Testis (tissue), 3 donors: Measurements from ENCODE around the gene SERGEF. TPM values are rescaled to one million over a fixed set of nuclear protein-coding genes. Genes with fewer than 3 reads are reported as not detected.
A peak's percentile ranks its signal among the peaks of the same experiment; 100 is the strongest.

Source experiments
- DNase-seq: peaks from one replicate; pipeline ENCODE4 v3.0.0-alpha.2; 2019
- H3K27ac ChIP-seq, 2 donors: fragments of 200-600 bp; sonication (generic); one replicate each; pipeline ENCODE4 v1.5.1; 2019
- H3K27me3 ChIP-seq: fragments of 200-600 bp; sonication (generic); one replicate; pipeline ENCODE4 v1.5.1; 2019
- H3K36me3 ChIP-seq: fragments of 200-600 bp; sonication (generic); one replicate; pipeline ENCODE4 v1.5.1; 2017; ENCODE audit warnings: low read depth; ENCODE audit errors: missing control alignments
- H3K4me1 ChIP-seq: fragments of 200-600 bp; sonication (generic); one replicate; pipeline ENCODE4 v1.5.1; 2019
- H3K4me3 ChIP-seq, 2 donors: fragments of 200-600 bp; sonication (generic); one replicate each; pipeline ENCODE4 v1.5.1; 2017 to 2019
- H3K9me3 ChIP-seq: fragments of 200-600 bp; sonication (generic); one replicate; pipeline ENCODE4 v1.5.1; 2017
- CTCF ChIP-seq, 3 experiments: fragments of 450-650 bp in 2 of 3; fragments of 200-600 bp in 1 of 3; sonication (generic) in 1 of 3; IDR thresholded peaks; one replicate each; pipeline ENCODE4 v1.5.1; 2016 to 2019; ENCODE audit warnings: antibody characterized with exemption in 3 of 3, mild to moderate bottlenecking in 2 of 3, moderate library complexity in 1 of 3
- POLR2A ChIP-seq: fragments of 450-650 bp; IDR thresholded peaks from one replicate; pipeline ENCODE4 v1.6.1; 2017; ENCODE audit warnings: antibody characterized with exemption, mild to moderate bottlenecking, moderate library complexity
- WGBS, 2 donors: methylation state at CpG; one replicate each; pipeline ENCODE4 v1.1.5; 2018; 5-methylcytosine and 5-hydroxymethylcytosine counted together
- intact Hi-C: fragments of 100-400 bp; cut with DNase I; formaldehyde crosslinking; loops from one replicate; pipeline ENCODE4 v1.15.1; 2023; ENCODE audit warnings: low total_unique reads
- polyA plus RNA-seq: library from polyadenylated mRNA; stranded (reverse); fragments of 350-450 nt; fragmentation: Illumina TruSeq; extraction: RNeasy Lipid Tissue Mini Kit (QIAGEN cat#74804); gene quantifications from one replicate; pipeline ENCODE4 v1.2.3, GENCODE V29; 2014; ENCODE audit warnings: low read depth, low replicate concordance; ENCODE audit not compliant: insufficient read depth
- total RNA-seq, 2 donors: library from RNA; depleted of rRNA; stranded (reverse); fragments of >200 nt; gene quantifications; one replicate each; pipeline ENCODE4 v1.2.3, GENCODE V29; 2016

SERGEF gene
- total and polyA plus RNA-seq, 3 donors from 2014 or later: 12.5 to 37.5 (median 23.1) TPM

- intact Hi-C loops: loop anchor here (10.0 kb wide), 1 partner anchor 244 kb away; the partner anchor contains the start of gene KCNC1
- 65 to 68% methylated on average over 5 of the region's 5 CpGs for WGBS, 2 donors
- no peaks in the 10 kb centered on the region for H3K36me3 ChIP-seq
Measured at GRCh38 chr11:17978553-17979287, 34.1 kb downstream of the SERGEF start.

GRCh38 chr11:17976651-17977050 lies 36.2 kb downstream of the SERGEF start:
- H3K27ac ChIP-seq: no peak overlapping the region
- no peak for DNase-seq
- TF ChIP-seq CTCF (IDR thresholded peaks at IDR 0.05): no peak
- 67 to 90% methylated on average over 1 of the region's 1 CpG for WGBS, 2 donors
- H3K9me3 ChIP-seq: no peaks in the 10 kb centered on the region
- intact Hi-C loops: loop anchor here (10.0 kb wide), 1 partner anchor 242 kb away; the partner anchor contains the start of gene KCNC1
- no peaks in the 10 kb centered on the region for H3K27me3 ChIP-seq
- H3K4me3 ChIP-seq: no peak overlapping the region
- H3K36me3 ChIP-seq: no peaks in the 10 kb centered on the region
- no peaks in the 10 kb centered on the region for H3K4me1 ChIP-seq

More at GRCh38 chr11:17978553-17979287, 34.1 kb downstream of the SERGEF start:
- peak; percentile 66 for DNase-seq
- no peaks in the 10 kb centered on the region for H3K9me3 ChIP-seq
- H3K4me3 ChIP-seq: no peak overlapping the region
- no peak overlapping the region for H3K27ac ChIP-seq
- no peaks in the 10 kb centered on the region for H3K27me3 ChIP-seq
- H3K4me1 ChIP-seq: no peaks in the 10 kb centered on the region
- peak in 2 of 3 experiments; percentile 32 to 60 for TF ChIP-seq CTCF (IDR thresholded peaks at IDR 0.05)
- no peak for TF ChIP-seq POLR2A

GRCh38 chr11:17974246-17974645 lies 38.6 kb downstream of the SERGEF start:
- Histone ChIP-seq H3K4me3 (no peak overlapping the region), H3K4me1 (no peaks in the 10 kb centered on the region), H3K27me3 (no peaks in the 10 kb centered on the region), H3K36me3 (no peaks in the 10 kb centered on the region), H3K9me3 (no peaks in the 10 kb centered on the region), H3K27ac (no peak overlapping the region)
- no peak for TF ChIP-seq CTCF (IDR thresholded peaks at IDR 0.05)
- no peak for TF ChIP-seq POLR2A
- intact Hi-C loops: loop anchor here (10.0 kb wide), 1 partner anchor 239 kb away; the partner anchor contains the start of gene KCNC1
- DNase-seq: no peak

GRCh38 chr11:17972987-17973386 lies 39.9 kb downstream of the SERGEF start:
- Histone ChIP-seq H3K27ac (no peak overlapping the region), H3K36me3 (no peaks in the 10 kb centered on the region), H3K9me3 (no peaks in the 10 kb centered on the region), H3K4me3 (no peak overlapping the region), H3K27me3 (no peaks in the 10 kb centered on the region), H3K4me1 (no peaks in the 10 kb centered on the region)
- no peak for TF ChIP-seq POLR2A
- TF ChIP-seq CTCF (IDR thresholded peaks at IDR 0.05): peak; percentile 23 to 44 (median 39)
- intact Hi-C loops: loop anchor here (10.0 kb wide), 1 partner anchor 238 kb away; the partner anchor contains the start of gene KCNC1
- WGBS, 2 donors: 36 to 39% methylated on average over 5 of the region's 5 CpGs
- DNase-seq: peak; percentile 50
